Muscle layer of duodenum (tissue), 2 donors: ENCODE data around the gene ASIC1.

Source experiments
- H3K27ac ChIP-seq: one replicate; pipeline ENCODE4 v1.7.0; 2013; ENCODE audit warnings: mild to moderate bottlenecking, low read length
- H3K27me3 ChIP-seq: one replicate; pipeline ENCODE4 v1.7.0; 2013; ENCODE audit warnings: low read depth, mild to moderate bottlenecking, control low read depth, low read length
- H3K36me3 ChIP-seq, 2 donors: one replicate each; pipeline ENCODE4 v1.7.0; 2013; ENCODE audit warnings: low read length in 2 of 2, control low read depth in 1 of 2, mild to moderate bottlenecking in 1 of 2; ENCODE audit not compliant: insufficient read depth in 2 of 2, control insufficient read depth in 1 of 2
- H3K4me1 ChIP-seq, 2 donors: one replicate each; pipeline ENCODE4 v1.7.0; 2013; ENCODE audit warnings: low read length in 2 of 2, mild to moderate bottlenecking in 2 of 2, control low read depth in 1 of 2, moderate library complexity in 1 of 2; ENCODE audit not compliant: insufficient read depth in 2 of 2, control insufficient read depth in 1 of 2
- H3K4me3 ChIP-seq, 2 donors: one replicate each; pipeline ENCODE4 v1.7.0; 2013; ENCODE audit warnings: low read length in 2 of 2, low read depth in 1 of 2, mild to moderate bottlenecking in 1 of 2
- H3K9me3 ChIP-seq, 2 donors: one replicate each; pipeline ENCODE4 v1.7.0; 2013; ENCODE audit warnings: low read length in 2 of 2, control low read depth in 1 of 2, mild to moderate bottlenecking in 1 of 2; ENCODE audit not compliant: control insufficient read depth in 1 of 2
- donor health status: healthy.

The ASIC1 gene

DNA sequence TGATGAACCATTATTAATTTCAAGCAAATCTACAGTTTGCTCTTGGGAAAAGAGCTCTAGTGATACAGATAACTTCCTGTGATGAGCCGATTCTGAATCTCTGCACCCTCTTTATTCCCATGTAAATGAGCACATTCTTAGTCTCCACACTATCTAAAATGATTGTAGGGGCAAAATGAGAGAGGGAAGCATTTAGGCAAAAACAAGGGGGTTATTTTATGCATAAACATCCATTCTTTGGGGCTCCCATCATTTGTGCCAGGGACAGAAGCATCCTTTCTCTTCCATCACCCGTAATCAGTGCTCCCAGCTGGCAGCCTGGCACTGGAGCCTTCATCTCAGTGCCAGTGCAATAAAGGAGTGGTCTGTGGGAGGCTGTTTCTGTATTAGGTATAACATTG is 44.7 kb downstream of the ASIC1 start:
- Histone ChIP-seq H3K27me3 (no peaks in the 10 kb centered on the region), H3K4me1 (peaks cover 5 to 10% of the 10 kb centered on the region in 2 donors), H3K4me3 (no peak overlapping the region), H3K9me3 (no peaks in the 10 kb centered on the region), H3K36me3 (peaks cover 29% of the 10 kb centered on the region in 2 donors), H3K27ac (no peak overlapping the region)

DNA sequence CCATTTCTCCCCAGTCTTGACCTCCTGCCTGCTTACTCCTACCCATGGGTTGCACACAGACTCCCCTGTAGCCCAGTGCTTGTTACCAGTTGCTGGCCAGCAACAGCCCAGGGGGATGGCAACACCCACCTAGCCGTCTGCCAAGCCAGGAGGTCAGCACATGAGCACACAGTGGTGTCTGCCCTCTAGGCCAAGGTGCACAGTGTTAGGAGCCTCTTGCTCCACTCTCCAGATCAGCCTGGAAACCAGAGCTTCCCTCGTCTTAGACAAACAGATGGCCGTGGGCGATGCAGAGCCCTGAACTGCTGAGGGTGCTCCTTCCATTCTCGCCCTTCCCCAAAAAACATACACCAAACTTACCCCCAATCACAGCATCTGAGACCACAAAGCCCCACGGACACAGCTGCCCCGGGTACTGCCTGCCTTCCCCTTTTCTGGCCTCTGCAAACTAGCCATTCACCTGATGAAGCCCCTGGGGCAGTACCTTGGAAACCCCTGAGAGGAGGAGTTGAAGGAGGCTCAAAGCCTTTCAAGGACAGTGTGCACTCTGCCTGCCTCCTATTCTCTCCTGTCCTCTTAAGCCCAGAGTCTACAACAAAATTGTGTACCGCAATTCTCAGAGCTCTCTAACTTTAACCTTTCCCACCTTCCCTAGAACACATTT is 45.4 kb downstream of the ASIC1 start:
- peaks cover 5 to 10% of the 10 kb centered on the region in 2 donors for H3K4me1 ChIP-seq
- no peak overlapping the region for H3K4me3 ChIP-seq
- no peaks in the 10 kb centered on the region for H3K9me3 ChIP-seq
- peaks cover 22 to 27% of the 10 kb centered on the region in 2 donors for H3K36me3 ChIP-seq
- H3K27me3 ChIP-seq: no peaks in the 10 kb centered on the region
- H3K27ac ChIP-seq: no peak overlapping the region

GRCh38 chr12:50103351-50103750 is 46.0 kb downstream of the ASIC1 start:
- Histone ChIP-seq H3K4me3 (peak overlapping the region in 1 of 2 donors; percentile 60), H3K27me3 (no peaks in the 10 kb centered on the region), H3K27ac (no peak overlapping the region), H3K9me3 (no peaks in the 10 kb centered on the region), H3K4me1 (peaks cover 5 to 10% of the 10 kb centered on the region in 2 donors), H3K36me3 (peaks cover 17 to 22% of the 10 kb centered on the region in 2 donors)

DNA sequence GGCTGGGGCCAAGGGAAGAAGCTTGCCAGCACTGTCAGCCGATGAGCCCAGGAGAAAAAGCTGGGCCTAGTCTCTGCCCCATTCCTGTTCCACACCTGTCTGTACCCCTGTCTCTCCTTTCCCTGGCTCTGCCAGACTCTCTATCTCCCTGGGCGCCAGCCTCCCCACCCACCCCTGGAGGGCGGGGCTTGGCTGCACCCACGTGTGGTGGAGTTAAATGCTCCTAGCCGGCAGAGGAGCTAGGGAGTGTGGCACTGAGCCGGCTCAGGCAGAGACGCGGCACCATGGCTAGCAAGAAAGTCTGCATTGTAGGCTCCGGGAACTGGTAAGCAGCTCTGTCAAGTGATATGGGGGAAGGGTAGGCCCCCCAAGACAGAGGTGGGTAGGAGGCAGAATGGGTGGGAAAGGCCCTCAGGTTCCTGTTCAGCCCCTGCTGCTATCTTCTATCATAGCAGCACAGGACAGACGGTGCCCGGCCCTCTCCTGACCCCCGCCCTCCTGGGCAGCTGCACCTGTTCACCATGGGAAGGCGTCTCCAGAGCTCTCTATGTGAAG is 46.4 kb downstream of the ASIC1 start, which contains the start of gene GPD1:
Gene GPD1, plus strand, starts transcription at position 242 of the 555 bp plus-strand sequence. Its CDS starts 43 bp downstream, at position 285.
- peak within 1 kb of the TSS; percentile 72 for H3K27ac ChIP-seq
- peaks cover 12 to 17% of the 10 kb centered on the region in 2 donors for H3K36me3 ChIP-seq
- H3K4me1 ChIP-seq: peaks cover 5 to 10% of the 10 kb centered on the region in 2 donors
- H3K9me3 ChIP-seq: no peaks in the 10 kb centered on the region
- peak within 1 kb of the TSS in 1 of 2 donors; percentile 60 for H3K4me3 ChIP-seq
- no peaks in the 10 kb centered on the region for H3K27me3 ChIP-seq

GRCh38 chr12:50104417-50105366 is 47.3 kb downstream of the ASIC1 start:
- Histone ChIP-seq H3K9me3 (no peaks in the 10 kb centered on the region), H3K27ac (peak overlapping the region; percentile 72), H3K4me3 (peak overlapping the region in 1 of 2 donors; percentile 60), H3K4me1 (peaks cover 7 to 10% of the 10 kb centered on the region in 2 donors), H3K27me3 (no peaks in the 10 kb centered on the region), H3K36me3 (peaks cover 3 to 8% of the 10 kb centered on the region in 2 donors)

- H3K27ac ChIP-seq: no peak overlapping the region
- H3K27me3 ChIP-seq: no peaks in the 10 kb centered on the region
- peak overlapping the region in 1 of 2 donors; percentile 16 for H3K4me3 ChIP-seq
- H3K36me3 ChIP-seq: no peaks in the 10 kb centered on the region
- peaks cover 20 to 22% of the 10 kb centered on the region in 2 donors for H3K4me1 ChIP-seq
- no peaks in the 10 kb centered on the region for H3K9me3 ChIP-seq
These were observed 48.6 kb downstream of the ASIC1 start for GRCh38 chr12:50105913-50106450.

GRCh38 chr12:50106907-50107306 is 49.5 kb downstream of the ASIC1 start:
- peaks cover 23% of the 10 kb centered on the region in 2 donors for H3K4me1 ChIP-seq
- no peaks in the 10 kb centered on the region for H3K27me3 ChIP-seq
- H3K4me3 ChIP-seq: no peak overlapping the region
- H3K27ac ChIP-seq: no peak overlapping the region
- H3K9me3 ChIP-seq: no peaks in the 10 kb centered on the region
- H3K36me3 ChIP-seq: no peaks in the 10 kb centered on the region

DNA sequence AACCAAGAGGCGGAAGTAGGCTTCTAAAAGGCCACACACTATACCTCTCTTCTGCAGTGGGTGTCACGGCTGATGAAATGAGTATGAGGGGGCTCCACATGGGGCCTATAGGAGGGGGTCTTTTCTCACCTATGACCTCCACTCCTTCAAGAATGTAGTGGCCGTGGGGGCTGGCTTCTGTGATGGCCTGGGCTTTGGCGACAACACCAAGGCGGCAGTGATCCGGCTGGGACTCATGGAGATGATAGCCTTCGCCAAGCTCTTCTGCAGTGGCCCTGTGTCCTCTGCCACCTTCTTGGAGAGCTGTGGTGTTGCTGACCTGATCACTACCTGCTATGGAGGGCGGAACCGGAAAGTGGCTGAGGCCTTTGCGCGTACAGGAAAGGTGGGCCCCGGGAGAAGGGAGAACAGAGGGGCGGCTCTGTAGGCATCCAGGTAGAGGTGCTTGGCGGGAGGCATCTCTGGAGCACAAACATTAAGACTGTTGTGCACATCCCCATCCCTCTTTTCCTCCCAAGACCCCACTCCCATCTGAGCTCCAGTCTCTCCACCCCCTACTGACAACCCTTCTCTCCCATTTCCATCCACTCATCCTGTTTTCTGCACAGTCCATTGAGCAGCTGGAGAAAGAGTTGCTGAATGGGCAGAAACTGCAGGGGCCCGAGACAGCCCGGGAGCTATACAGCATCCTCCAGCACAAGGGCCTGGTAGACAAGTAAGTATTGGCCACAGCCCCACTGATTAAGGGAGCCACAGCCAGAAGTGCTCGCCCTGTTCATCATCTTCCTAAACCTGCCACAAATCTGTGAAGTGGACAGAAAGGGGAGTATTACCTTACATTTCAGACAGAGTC is 50.2 kb downstream of the ASIC1 start:
- H3K4me1 ChIP-seq: peaks cover 23% of the 10 kb centered on the region in 2 donors
- H3K27me3 ChIP-seq: no peaks in the 10 kb centered on the region
- no peak overlapping the region for H3K27ac ChIP-seq
- no peak overlapping the region for H3K4me3 ChIP-seq
- no peaks in the 10 kb centered on the region for H3K9me3 ChIP-seq
- peaks cover 0 to 3% of the 10 kb centered on the region in 2 donors for H3K36me3 ChIP-seq

GRCh38 chr12:50109319-50109718 is 51.9 kb downstream of the ASIC1 start:
- no peaks in the 10 kb centered on the region for H3K9me3 ChIP-seq
- H3K27ac ChIP-seq: peak overlapping the region; percentile 86
- peaks cover 23 to 25% of the 10 kb centered on the region in 2 donors for H3K4me1 ChIP-seq
- H3K36me3 ChIP-seq: peaks cover 0 to 3% of the 10 kb centered on the region in 2 donors
- H3K27me3 ChIP-seq: no peaks in the 10 kb centered on the region
- H3K4me3 ChIP-seq: no peak overlapping the region

DNA sequence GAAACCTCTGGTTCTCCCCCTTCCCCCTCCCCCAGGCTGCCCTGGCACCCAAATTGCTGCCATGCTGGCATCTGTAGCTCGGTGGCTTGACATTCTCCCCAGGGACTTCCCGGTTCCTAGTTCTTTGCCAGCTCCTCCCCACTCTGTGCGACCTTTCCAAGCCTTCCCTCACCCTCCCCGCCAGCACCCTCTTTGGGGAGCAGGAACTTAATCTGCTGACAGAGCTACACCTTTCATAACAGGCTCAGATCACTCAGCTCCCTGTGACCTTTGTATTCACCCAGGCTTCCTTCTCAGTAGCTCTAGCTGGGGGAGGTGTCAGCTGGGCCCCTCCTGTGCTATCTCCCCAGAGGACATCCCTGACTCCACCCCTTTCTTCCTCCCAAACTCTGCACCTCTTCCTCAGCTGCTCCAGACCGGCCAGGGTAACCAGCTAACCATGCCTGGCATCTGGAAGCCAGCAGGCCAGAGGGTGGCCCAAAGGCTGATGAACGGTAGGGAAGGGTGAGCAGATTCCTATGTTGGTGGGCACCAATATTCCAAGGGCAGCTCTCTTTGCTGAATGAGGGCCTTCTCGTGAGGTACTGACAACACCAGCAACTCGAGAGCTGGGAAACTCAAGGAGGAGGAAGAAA is 52.8 kb downstream of the ASIC1 start:
- Histone ChIP-seq H3K27me3 (no peaks in the 10 kb centered on the region), H3K9me3 (no peaks in the 10 kb centered on the region), H3K27ac (peak overlapping the region; percentile 86), H3K4me1 (peaks cover 22 to 24% of the 10 kb centered on the region in 2 donors), H3K4me3 (no peak overlapping the region), H3K36me3 (peaks cover 0 to 3% of the 10 kb centered on the region in 2 donors)
